Measurements from ENCODE around the gene IGF1R.

IGF1R gene

GRCh38 chr15:98648654-98649471 is 524 bp downstream of the IGF1R start:
- peak in 2 of 4 experiments; percentile 24 to 31 for DNase-seq (ENCODE audit: low read depth in 4 of 4, low spot score in 1 of 4)

- peak in 2 of 4 experiments; percentile 23 to 36 for DNase-seq (ENCODE audit: low read depth in 4 of 4, low spot score in 1 of 4)
These were observed 1.4 kb downstream of the IGF1R start for GRCh38 chr15:98649472-98650416.

- DNase-seq (ENCODE audit: low read depth in 4 of 4, low spot score in 1 of 4) = peak in 3 of 4 experiments; percentile 11 to 34 (median 15)
These were observed 2.2 kb downstream of the IGF1R start for GRCh38 chr15:98650417-98651035.

- DNase-seq (ENCODE audit: low read depth in 4 of 4, low spot score in 1 of 4) = peak in 2 of 4 experiments; percentile 6 to 7
These were observed 2.7 kb downstream of the IGF1R start for GRCh38 chr15:98651036-98651481.

- no peak for DNase-seq (ENCODE audit: low read depth in 4 of 4, low spot score in 1 of 4)
These were observed 3.4 kb downstream of the IGF1R start for GRCh38 chr15:98651581-98652220.

GRCh38 chr15:98653686-98654085 is 5.3 kb downstream of the IGF1R start:
- no peak for DNase-seq (ENCODE audit: low read depth in 4 of 4, low spot score in 1 of 4)

- no peak for DNase-seq (ENCODE audit: low read depth in 4 of 4, low spot score in 1 of 4)
These were observed 6.5 kb downstream of the IGF1R start for GRCh38 chr15:98654790-98655360.

- DNase-seq (ENCODE audit: low read depth in 4 of 4, low spot score in 1 of 4) = no peak
These were observed 7.4 kb downstream of the IGF1R start for GRCh38 chr15:98655732-98656131.

GRCh38 chr15:98657721-98658120 is 9.4 kb downstream of the IGF1R start:
- no peak for DNase-seq (ENCODE audit: low read depth in 4 of 4, low spot score in 1 of 4)

- no peak for DNase-seq (ENCODE audit: low read depth in 4 of 4, low spot score in 1 of 4)
These were observed 10.7 kb downstream of the IGF1R start for GRCh38 chr15:98658831-98659699.

- no peak for DNase-seq (ENCODE audit: low read depth in 4 of 4, low spot score in 1 of 4)
These were observed 11.7 kb downstream of the IGF1R start for GRCh38 chr15:98660055-98660454.

GRCh38 chr15:98663045-98663444 is 14.7 kb downstream of the IGF1R start:
- no peak for DNase-seq (ENCODE audit: low read depth in 4 of 4, low spot score in 1 of 4)

- no peak for DNase-seq (ENCODE audit: low read depth in 4 of 4, low spot score in 1 of 4)
These were observed 15.3 kb downstream of the IGF1R start for GRCh38 chr15:98663606-98664005.

GRCh38 chr15:98666441-98666840 is 18.1 kb downstream of the IGF1R start:
- DNase-seq (ENCODE audit: low read depth in 4 of 4, low spot score in 1 of 4) = no peak

GRCh38 chr15:98666841-98667240 is 18.5 kb downstream of the IGF1R start:
- no peak for DNase-seq (ENCODE audit: low read depth in 4 of 4, low spot score in 1 of 4)

GRCh38 chr15:98667521-98668179 is 19.3 kb downstream of the IGF1R start:
- DNase-seq (ENCODE audit: low read depth in 4 of 4, low spot score in 1 of 4) = no peak

- DNase-seq (ENCODE audit: low read depth in 4 of 4, low spot score in 1 of 4) = peak in 3 of 4 experiments; percentile 11 to 38 (median 36)
These were observed 20.4 kb downstream of the IGF1R start for GRCh38 chr15:98668566-98669308.

GRCh38 chr15:98669638-98670037 is 21.3 kb downstream of the IGF1R start:
- no peak for DNase-seq (ENCODE audit: low read depth in 4 of 4, low spot score in 1 of 4)
